Activated naive CD4-positive, alpha-beta T cell treated with anti-CD3 and anti-CD28 coated beads, Interleukin-2, amount 10 ng/mL, durations not matched to agents 7 days and 5 days (primary cell): ENCODE results near the gene F7.
"Not testable (repeated sequence)": the region's sequence is repeated elsewhere in the genome, so short reads cannot be mapped to it uniquely, and the experiment has no call there.

Experiments used
- CTCF ChIA-PET: fragments of 350-600 bp; sonication (Branson Sonifier 250); formaldehyde crosslinking; loops from one replicate; lab custom pipeline; 2021; ENCODE audit warnings: antibody characterized with exemption; lab: Charles Lee
- DNase-seq: peaks from one replicate; pipeline ENCODE4 v3.0.0-alpha.2; 2020
- H3K27ac Mint-ChIP-seq: one replicate; pipeline ENCODE4 v1.8.0; 2021; ENCODE audit warnings: mild to moderate bottlenecking, moderate library complexity, mixed read lengths
- H3K27me3 Mint-ChIP-seq: one replicate; pipeline ENCODE4 v1.8.0; 2021; ENCODE audit warnings: mild to moderate bottlenecking, mixed read lengths
- H3K36me3 Mint-ChIP-seq: one replicate; pipeline ENCODE4 v1.8.0; 2021; ENCODE audit warnings: mixed read lengths
- H3K4me1 Mint-ChIP-seq: one replicate; pipeline ENCODE4 v1.8.0; 2021; ENCODE audit warnings: mixed read lengths
- H3K4me3 Mint-ChIP-seq: one replicate; pipeline ENCODE4 v1.8.0; 2021; ENCODE audit warnings: mild to moderate bottlenecking, moderate library complexity, mixed read lengths
- H3K9me3 Mint-ChIP-seq: one replicate; pipeline ENCODE4 v1.8.0; 2021; ENCODE audit warnings: mixed read lengths

The F7 gene

GRCh38 chr13:113110852-113111315 is 5.3 kb downstream of the F7 start:
- Mint-ChIP-seq H3K27me3 (peaks cover 31% of the 10 kb centered on the region), H3K4me1 (no peaks in the 10 kb centered on the region), H3K36me3 (peaks cover 3% of the 10 kb centered on the region), H3K4me3 (no peak overlapping the region), H3K9me3 (no peaks in the 10 kb centered on the region), H3K27ac (no peak overlapping the region)
- peak; percentile 19 for DNase-seq
- CTCF ChIA-PET, result no interaction called here

- H3K4me1 Mint-ChIP-seq, H3K36me3 Mint-ChIP-seq, H3K9me3 Mint-ChIP-seq, H3K27ac Mint-ChIP-seq, CTCF ChIA-PET, H3K4me3 Mint-ChIP-seq: not testable (repeated sequence)
- peak; percentile 21 for DNase-seq
- peaks cover 29% of the 10 kb centered on the region for H3K27me3 Mint-ChIP-seq
Observed at GRCh38 chr13:113111821-113112220, 6.2 kb downstream of the F7 start.

GRCh38 chr13:113112475-113112874 is 6.9 kb downstream of the F7 start:
- H3K4me1 Mint-ChIP-seq, result not testable (repeated sequence)

DNA sequence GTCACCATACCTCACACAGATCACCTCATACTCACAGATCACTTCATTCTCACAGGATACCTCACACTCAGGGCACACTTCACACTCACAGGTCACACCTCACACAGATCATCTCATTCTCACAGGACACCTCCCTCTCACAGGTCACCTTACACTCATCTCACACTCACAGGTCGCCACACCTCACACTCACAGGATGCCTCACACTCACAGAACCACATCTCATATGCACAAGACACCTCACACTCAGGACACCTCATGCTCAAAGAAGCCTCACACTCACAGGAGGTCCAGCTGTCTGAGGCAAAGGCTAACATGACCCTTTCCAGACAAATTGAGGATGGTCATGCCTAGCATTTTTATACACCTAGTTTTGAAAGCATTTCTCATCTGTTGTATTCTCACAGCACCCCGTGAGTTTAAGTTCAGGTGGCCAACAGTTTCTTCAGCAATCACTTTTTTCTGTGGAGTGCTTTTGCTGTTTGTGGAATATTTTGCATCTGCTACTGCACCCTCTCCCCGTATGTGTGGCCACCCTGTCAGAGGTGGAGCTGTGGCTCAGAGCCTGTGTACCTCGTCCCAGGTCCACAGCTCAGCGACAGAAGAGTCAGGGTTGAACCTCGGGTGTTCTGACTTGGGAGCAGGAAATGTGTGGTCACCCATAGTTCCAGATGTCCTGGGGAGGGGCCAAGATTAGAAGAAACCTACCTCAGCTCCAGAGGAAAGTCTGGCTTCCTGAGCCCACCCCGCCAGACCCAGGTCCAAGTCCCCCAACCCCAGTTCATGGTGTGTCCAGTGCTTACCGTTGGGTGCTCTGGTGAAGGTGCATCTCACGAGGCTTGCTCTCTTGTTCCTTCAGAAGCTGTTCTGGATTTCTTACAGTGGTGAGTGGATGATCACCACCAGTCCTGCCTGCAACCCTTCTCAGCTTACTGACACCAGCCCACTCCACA is 7.6 kb downstream of the F7 start:
- Mint-ChIP-seq H3K4me1 (no peaks in the 10 kb centered on the region), H3K27ac (no peak overlapping the region), H3K9me3 (no peaks in the 10 kb centered on the region), H3K4me3 (no peak overlapping the region), H3K36me3 (peaks cover 3% of the 10 kb centered on the region), H3K27me3 (peaks cover 27% of the 10 kb centered on the region)
- DNase-seq, result peak; percentile 22
- CTCF ChIA-PET, result no interaction called here

More at GRCh38 chr13:113112475-113112874, 6.9 kb downstream of the F7 start:
- H3K9me3 Mint-ChIP-seq, H3K4me3 Mint-ChIP-seq, H3K27ac Mint-ChIP-seq, H3K36me3 Mint-ChIP-seq, CTCF ChIA-PET: not testable (repeated sequence)
- DNase-seq, result peak; percentile 14
- H3K27me3 Mint-ChIP-seq, result peaks cover 27% of the 10 kb centered on the region

- H3K4me3 Mint-ChIP-seq, result no peak overlapping the region
- H3K9me3 Mint-ChIP-seq, result no peaks in the 10 kb centered on the region
- H3K36me3 Mint-ChIP-seq, result peaks cover 3% of the 10 kb centered on the region
- H3K27ac Mint-ChIP-seq, result no peak overlapping the region
- no peaks in the 10 kb centered on the region for H3K4me1 Mint-ChIP-seq
- peaks cover 24% of the 10 kb centered on the region for H3K27me3 Mint-ChIP-seq
- DNase-seq, result peak; percentile 16
- CTCF ChIA-PET, result no interaction called here
Observed at GRCh38 chr13:113113846-113114271, 8.3 kb downstream of the F7 start.

DNA sequence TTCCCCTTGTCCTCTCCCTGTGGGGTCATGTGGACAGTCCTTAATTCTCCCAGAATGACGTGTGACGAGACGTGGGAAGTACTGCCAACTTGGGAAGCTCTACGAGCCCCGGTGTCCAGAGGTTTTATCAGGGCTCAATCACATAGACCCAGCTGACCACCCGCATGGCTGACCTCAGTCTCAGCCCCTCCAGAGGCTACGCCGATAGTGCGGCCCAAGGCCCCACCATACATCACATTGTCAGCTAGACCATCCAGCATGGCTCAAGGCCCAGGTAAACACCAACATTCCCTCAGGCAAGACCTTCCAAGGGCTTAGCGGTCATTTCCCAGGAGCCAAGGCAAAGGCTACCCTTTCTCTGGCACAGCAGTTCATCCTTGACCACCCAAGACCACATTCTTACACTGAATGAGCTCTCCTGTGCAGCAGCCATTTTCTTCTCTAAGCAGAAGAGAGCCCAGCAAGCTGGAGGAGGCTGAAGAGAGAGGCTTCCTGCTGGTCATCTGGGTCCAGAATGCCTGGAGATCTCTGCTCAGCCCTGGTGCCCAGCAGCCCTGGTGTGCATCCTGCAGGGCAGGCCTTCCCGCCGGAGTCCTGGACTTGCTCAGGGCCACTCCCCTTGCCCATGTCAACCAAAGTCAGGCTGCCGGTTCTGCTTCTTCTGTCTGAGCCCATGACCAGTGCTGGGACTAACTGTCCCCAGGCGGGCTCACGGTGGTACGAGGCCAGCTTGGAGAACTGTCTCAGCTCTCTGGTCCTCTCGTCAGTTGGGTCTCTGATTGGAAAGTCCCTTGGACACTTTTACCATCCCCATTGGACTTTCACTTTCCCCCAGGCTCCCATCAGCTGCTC is 9.1 kb downstream of the F7 start:
- H3K9me3 Mint-ChIP-seq, result no peaks in the 10 kb centered on the region

DNA sequence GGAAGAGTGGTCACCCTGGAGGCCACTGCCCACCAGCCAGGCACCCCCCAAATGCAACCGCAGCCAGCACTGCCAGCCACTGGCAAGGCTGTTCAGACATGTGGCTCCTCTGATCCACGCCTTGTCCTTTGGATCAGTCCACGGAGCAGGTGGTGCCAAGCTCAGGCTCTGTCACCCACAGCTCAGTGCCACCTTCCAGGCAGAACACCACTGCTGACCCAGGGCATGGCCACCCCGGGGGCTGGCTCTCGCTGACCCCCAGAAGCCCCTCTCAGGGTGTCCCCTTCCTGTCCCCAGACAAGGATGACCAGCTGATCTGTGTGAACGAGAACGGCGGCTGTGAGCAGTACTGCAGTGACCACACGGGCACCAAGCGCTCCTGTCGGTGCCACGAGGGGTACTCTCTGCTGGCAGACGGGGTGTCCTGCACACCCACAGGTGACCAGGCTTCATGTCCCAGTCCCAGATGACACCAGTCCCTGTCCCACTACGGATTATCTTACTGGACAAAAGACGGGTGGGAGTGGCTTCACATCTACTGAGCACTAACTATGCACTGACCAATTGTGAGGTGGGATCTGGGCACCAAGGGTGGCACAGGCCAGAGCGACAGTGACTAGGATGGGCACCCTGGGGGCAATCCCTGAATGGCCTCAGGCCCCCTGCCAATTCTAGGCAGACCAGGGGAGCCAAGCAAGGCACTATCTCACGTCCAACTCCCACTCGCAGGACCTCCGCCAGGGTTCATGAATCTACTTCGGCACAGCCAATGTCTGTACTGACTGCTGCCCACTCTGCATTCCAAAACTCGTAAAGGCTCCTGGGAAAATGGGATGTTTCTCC is 10.0 kb downstream of the F7 start:
- Mint-ChIP-seq H3K9me3 (no peaks in the 10 kb centered on the region), H3K4me3 (no peak overlapping the region), H3K36me3 (no peaks in the 10 kb centered on the region), H3K4me1 (no peaks in the 10 kb centered on the region), H3K27ac (no peak overlapping the region), H3K27me3 (peaks cover 12% of the 10 kb centered on the region)
- DNase-seq, result peak; percentile 5
- CTCF ChIA-PET, result no interaction called here

More for the DNA sequence above, 9.1 kb downstream of the F7 start:
- DNase-seq, result peak; percentile 14
- H3K36me3 Mint-ChIP-seq, result no peaks in the 10 kb centered on the region
- H3K27ac Mint-ChIP-seq, result no peak overlapping the region
- H3K27me3 Mint-ChIP-seq, result peaks cover 20% of the 10 kb centered on the region
- CTCF ChIA-PET, result no interaction called here
- no peaks in the 10 kb centered on the region for H3K4me1 Mint-ChIP-seq
- no peak overlapping the region for H3K4me3 Mint-ChIP-seq

DNA sequence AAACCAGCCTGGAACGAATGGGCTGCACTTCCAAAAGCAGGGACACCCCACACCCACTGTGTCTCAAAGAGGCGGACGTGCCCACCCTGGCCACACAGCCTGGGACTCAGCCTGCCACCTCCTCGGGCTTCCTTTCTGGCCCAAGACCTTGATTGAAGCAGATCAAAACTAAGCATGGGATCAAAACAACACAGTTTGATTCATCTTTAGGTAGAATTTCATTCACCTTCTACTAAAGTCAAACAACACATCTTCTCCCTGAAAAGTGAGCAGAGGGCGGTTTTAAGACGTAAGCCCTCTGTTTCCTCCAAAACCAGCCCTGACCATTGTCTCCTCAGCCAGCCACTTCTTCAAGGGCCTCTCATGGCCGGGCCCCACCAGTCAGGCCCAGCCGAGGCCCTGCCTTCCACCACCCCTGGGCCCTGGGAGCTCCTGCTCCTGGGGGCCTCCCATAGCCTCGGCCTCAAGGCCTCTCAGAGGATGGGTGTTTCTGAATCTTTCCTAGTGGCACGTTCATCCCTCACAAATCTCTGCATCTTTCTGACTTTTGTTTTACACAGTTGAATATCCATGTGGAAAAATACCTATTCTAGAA is 10.7 kb downstream of the F7 start:
- no peak overlapping the region for H3K27ac Mint-ChIP-seq
- CTCF ChIA-PET, result no interaction called here
- DNase-seq, result peak; percentile 13
- no peaks in the 10 kb centered on the region for H3K4me1 Mint-ChIP-seq
- H3K27me3 Mint-ChIP-seq, result peaks cover 5% of the 10 kb centered on the region
- H3K36me3 Mint-ChIP-seq, result no peaks in the 10 kb centered on the region
- H3K4me3 Mint-ChIP-seq, result no peak overlapping the region
- no peaks in the 10 kb centered on the region for H3K9me3 Mint-ChIP-seq

DNA sequence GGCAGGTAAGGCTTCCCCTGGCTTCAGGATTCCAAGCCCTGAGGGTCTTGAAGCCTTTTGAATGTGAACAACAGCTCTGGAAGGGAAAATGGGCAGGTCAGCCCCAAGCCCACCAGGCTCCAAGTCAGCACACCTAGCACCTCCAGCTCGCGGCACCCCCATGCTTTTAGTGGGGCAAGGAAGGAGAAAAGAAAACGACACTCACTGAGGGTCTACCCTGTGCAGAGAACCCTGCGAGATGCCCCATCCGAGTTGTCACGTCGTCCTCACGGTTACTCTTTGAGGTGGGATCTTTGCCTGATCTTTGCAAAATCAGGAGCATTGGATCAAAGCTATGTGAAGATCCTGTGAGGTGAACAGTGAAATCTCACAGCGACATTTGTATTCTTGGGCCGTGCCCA is 11.3 kb downstream of the F7 start:
- Mint-ChIP-seq H3K27ac (no peak overlapping the region), H3K4me1 (no peaks in the 10 kb centered on the region), H3K9me3 (no peaks in the 10 kb centered on the region), H3K27me3 (peaks cover 5% of the 10 kb centered on the region), H3K36me3 (no peaks in the 10 kb centered on the region), H3K4me3 (no peak overlapping the region)
- CTCF ChIA-PET, result no interaction called here
- DNase-seq, result peak; percentile 4

GRCh38 chr13:113117335-113117872 is 11.8 kb downstream of the F7 start:
- H3K9me3 Mint-ChIP-seq, result no peaks in the 10 kb centered on the region
- H3K36me3 Mint-ChIP-seq, result no peaks in the 10 kb centered on the region
- no peak overlapping the region for H3K4me3 Mint-ChIP-seq
- no peaks in the 10 kb centered on the region for H3K4me1 Mint-ChIP-seq
- no peak overlapping the region for H3K27ac Mint-ChIP-seq
- peaks cover 5% of the 10 kb centered on the region for H3K27me3 Mint-ChIP-seq
- CTCF ChIA-PET, result no interaction called here
- no peak for DNase-seq

GRCh38 chr13:113117911-113118260 is 12.3 kb downstream of the F7 start:
- no peak for DNase-seq
- Mint-ChIP-seq H3K36me3 (no peaks in the 10 kb centered on the region), H3K4me1 (no peaks in the 10 kb centered on the region), H3K27me3 (peaks cover 10% of the 10 kb centered on the region), H3K27ac (no peak overlapping the region), H3K4me3 (no peak overlapping the region), H3K9me3 (no peaks in the 10 kb centered on the region)
- CTCF ChIA-PET, result no interaction called here

DNA sequence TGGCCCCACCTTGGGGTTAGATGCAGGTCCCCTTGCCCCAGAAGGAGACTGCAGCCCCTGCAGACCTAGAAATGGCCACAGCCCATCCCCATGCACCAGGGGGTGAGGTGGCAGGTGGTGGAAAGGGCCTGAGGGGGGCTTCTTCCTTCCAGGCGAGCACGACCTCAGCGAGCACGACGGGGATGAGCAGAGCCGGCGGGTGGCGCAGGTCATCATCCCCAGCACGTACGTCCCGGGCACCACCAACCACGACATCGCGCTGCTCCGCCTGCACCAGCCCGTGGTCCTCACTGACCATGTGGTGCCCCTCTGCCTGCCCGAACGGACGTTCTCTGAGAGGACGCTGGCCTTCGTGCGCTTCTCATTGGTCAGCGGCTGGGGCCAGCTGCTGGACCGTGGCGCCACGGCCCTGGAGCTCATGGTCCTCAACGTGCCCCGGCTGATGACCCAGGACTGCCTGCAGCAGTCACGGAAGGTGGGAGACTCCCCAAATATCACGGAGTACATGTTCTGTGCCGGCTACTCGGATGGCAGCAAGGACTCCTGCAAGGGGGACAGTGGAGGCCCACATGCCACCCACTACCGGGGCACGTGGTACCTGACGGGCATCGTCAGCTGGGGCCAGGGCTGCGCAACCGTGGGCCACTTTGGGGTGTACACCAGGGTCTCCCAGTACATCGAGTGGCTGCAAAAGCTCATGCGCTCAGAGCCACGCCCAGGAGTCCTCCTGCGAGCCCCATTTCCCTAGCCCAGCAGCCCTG is 12.8 kb downstream of the F7 start:
- Mint-ChIP-seq H3K9me3 (no peaks in the 10 kb centered on the region), H3K27me3 (peaks cover 11% of the 10 kb centered on the region), H3K27ac (no peak overlapping the region), H3K36me3 (no peaks in the 10 kb centered on the region), H3K4me3 (no peak overlapping the region), H3K4me1 (no peaks in the 10 kb centered on the region)
- CTCF ChIA-PET, result no interaction called here
- DNase-seq, result no peak
